SK-N-SH (cell line): Measurements from ENCODE around the gene TYROBP.

Source experiments
- CTCF ChIP-seq: fragments of 200-600 bp; sonication (generic); IDR thresholded peaks from 2 replicates; pipeline ENCODE4 v1.6.1; 2017; ENCODE audit warnings: antibody characterized with exemption, mild to moderate bottlenecking, moderate library complexity
- EZH2phosphoT487 ChIP-seq: fragments of 200-600 bp; sonication (generic); IDR thresholded peaks from 2 replicates; pipeline ENCODE4 v1.6.1; 2017; ENCODE audit warnings: low read depth, mixed run types, mild to moderate bottlenecking, antibody characterized with exemption, moderate library complexity, borderline replicate concordance
- MAX ChIP-seq: IDR thresholded peaks from 2 replicates; pipeline ENCODE4 v1.4.0; 2012; ENCODE audit warnings: low read depth
- MXI1 ChIP-seq: IDR thresholded peaks from 2 replicates; pipeline ENCODE4 v1.6.1; 2012; ENCODE audit warnings: mild to moderate bottlenecking, low read depth, low read length, improper control_type of control experiment
- PBX3 ChIP-seq: IDR thresholded peaks from 2 replicates; pipeline ENCODE4; 2012
- POLR2AphosphoS5 ChIP-seq: IDR thresholded peaks from 2 replicates; pipeline ENCODE4 v1.6.1; 2012; ENCODE audit warnings: low read depth, low read length
- RCOR1 ChIP-seq: fragments of 150-350 bp; IDR thresholded peaks from 2 replicates; pipeline ENCODE4 v1.6.1; 2017; ENCODE audit warnings: antibody characterized with exemption, low read length
- REST ChIP-seq: IDR thresholded peaks from 2 replicates; pipeline ENCODE4 v1.6.1; 2012; ENCODE audit warnings: mild to moderate bottlenecking, low read depth, low read length, moderate library complexity
- SIN3A ChIP-seq: IDR thresholded peaks from 2 replicates; pipeline ENCODE4 v1.6.1; 2012; ENCODE audit warnings: low read depth, mild to moderate bottlenecking, low read length, moderate library complexity, borderline replicate concordance
- TEAD4 ChIP-seq: IDR thresholded peaks from 2 replicates; pipeline ENCODE4 v1.4.0; 2012; ENCODE audit warnings: mild to moderate bottlenecking, borderline replicate concordance; ENCODE audit not compliant: insufficient read depth
- YY1 ChIP-seq: IDR thresholded peaks from 2 replicates; pipeline ENCODE4 v1.4.0; 2012; ENCODE audit warnings: low read depth, mild to moderate bottlenecking

GRCh38 chr19:35859414-35859813 lies 48.7 kb downstream of the TYROBP start:
- TF ChIP-seq REST, result no peak
- TF ChIP-seq SIN3A, result no peak
- no peak for TF ChIP-seq POLR2AphosphoS5
- no peak for TF ChIP-seq CTCF
- no peak for TF ChIP-seq PBX3
- TF ChIP-seq MXI1, result no peak
- TF ChIP-seq RCOR1, result no peak
- TF ChIP-seq MAX, result no peak
- no peak for TF ChIP-seq EZH2phosphoT487
- TF ChIP-seq YY1, result no peak
- TF ChIP-seq TEAD4, result no peak
